Liver (tissue), 9 donors: Measurements from ENCODE around the gene MYO3B. TPM values are rescaled to one million over a fixed set of nuclear protein-coding genes. Genes with fewer than 3 reads are reported as not detected.
A peak's percentile ranks its signal among the peaks of the same experiment; 100 is the strongest.

ENCODE experiments used
- DNase-seq: peaks from one replicate; pipeline ENCODE4 v3.0.0-alpha.2; 2017; ENCODE audit warnings: low spot score
- H3K27ac ChIP-seq, 2 donors: one replicate each; pipeline ENCODE4 v1.7.0; 2013; ENCODE audit warnings: inconsistent platforms in 2 of 2, low read length in 2 of 2, control low read depth in 1 of 2, low read depth in 1 of 2, mild to moderate bottlenecking in 1 of 2
- H3K27me3 ChIP-seq, 4 donors: one replicate each; pipeline versions ENCODE4 v1.6.1 to v1.7.0; 2013; ENCODE audit warnings: low read length in 3 of 4, inconsistent platforms in 1 of 4, mild to moderate bottlenecking in 1 of 4, moderate library complexity in 1 of 4; ENCODE audit not compliant: control insufficient read depth in 4 of 4, insufficient read depth in 4 of 4
- H3K36me3 ChIP-seq, 4 donors: one replicate each; pipeline versions ENCODE4 v1.6.1 to v1.7.0; 2013; ENCODE audit warnings: low read length in 3 of 4, mild to moderate bottlenecking in 3 of 4, low read depth in 1 of 4, moderate library complexity in 1 of 4; ENCODE audit not compliant: control insufficient read depth in 4 of 4, insufficient read depth in 3 of 4
- H3K4me1 ChIP-seq, 4 donors: one replicate each; pipeline versions ENCODE4 v1.6.1 to v1.7.0; 2013; ENCODE audit warnings: low read length in 3 of 4, mild to moderate bottlenecking in 3 of 4, moderate library complexity in 1 of 4; ENCODE audit not compliant: control insufficient read depth in 4 of 4, insufficient read depth in 4 of 4
- H3K4me3 ChIP-seq, 3 donors: one replicate each; pipeline versions ENCODE4 v1.6.1 to v1.7.0; 2013; ENCODE audit warnings: low read length in 3 of 3, control low read depth in 1 of 3, low read depth in 1 of 3, mild to moderate bottlenecking in 1 of 3
- H3K9ac ChIP-seq, 2 donors: one replicate each; pipeline ENCODE4 v1.7.0; 2013; ENCODE audit warnings: low read length in 2 of 2, mild to moderate bottlenecking in 2 of 2, moderate library complexity in 2 of 2, control low read depth in 1 of 2, low read depth in 1 of 2
- H3K9me3 ChIP-seq, 4 donors: one replicate each; pipeline versions ENCODE4 v1.6.1 to v1.7.0; 2013; ENCODE audit warnings: low read length in 3 of 4; ENCODE audit not compliant: control insufficient read depth in 4 of 4
- EGR1 ChIP-seq, 2 donors: IDR thresholded peaks; 2 replicates each; pipeline ENCODE4 v1.6.1; 2016 to 2018; ENCODE audit warnings: antibody characterized with exemption in 2 of 2, low read depth in 2 of 2
- FOXA1 ChIP-seq: IDR thresholded peaks from 2 replicates; pipeline ENCODE4 v1.6.1; 2016; ENCODE audit warnings: antibody characterized with exemption
- FOXA2 ChIP-seq: IDR thresholded peaks from 2 replicates; pipeline ENCODE4 v1.6.1; 2016; ENCODE audit warnings: antibody characterized with exemption
- GABPA ChIP-seq, 2 donors: IDR thresholded peaks in 1 of 2; conservative IDR thresholded peaks in 1 of 2; 2 replicates each; pipeline ENCODE4 v1.6.1; 2016; ENCODE audit warnings: antibody characterized with exemption in 2 of 2, mild to moderate bottlenecking in 1 of 2, moderate library complexity in 1 of 2
- HNF4A ChIP-seq, 2 donors: conservative IDR thresholded peaks; 2 replicates each; pipeline ENCODE4 v1.6.1; 2016; ENCODE audit warnings: antibody characterized with exemption in 2 of 2, mild to moderate bottlenecking in 2 of 2
- HNF4G ChIP-seq: IDR thresholded peaks from 2 replicates; pipeline ENCODE4 v1.6.1; 2016; ENCODE audit warnings: antibody characterized with exemption
- JUND ChIP-seq, 2 donors: IDR thresholded peaks; 2 replicates each; pipeline ENCODE4 v1.6.1; 2016; ENCODE audit warnings: antibody characterized with exemption in 2 of 2
- MAX ChIP-seq: IDR thresholded peaks from 2 replicates; pipeline ENCODE4 v1.6.1; 2016; ENCODE audit warnings: antibody characterized with exemption
- NR2F2 ChIP-seq: IDR thresholded peaks from 2 replicates; pipeline ENCODE4 v1.6.1; 2016; ENCODE audit warnings: antibody characterized with exemption
- RAD21 ChIP-seq, 2 donors: IDR thresholded peaks; 2 replicates each; pipeline ENCODE4 v1.6.1; 2016; ENCODE audit warnings: antibody characterized with exemption in 2 of 2, mild to moderate bottlenecking in 2 of 2
- RXRA ChIP-seq, 2 donors: IDR thresholded peaks; 2 replicates each; pipeline ENCODE4 v1.6.1; 2017 to 2018; ENCODE audit warnings: antibody characterized with exemption in 2 of 2, mild to moderate bottlenecking in 1 of 2
- SP1 ChIP-seq: IDR thresholded peaks from 2 replicates; pipeline ENCODE4 v1.6.1; 2018; ENCODE audit warnings: antibody characterized with exemption, mild to moderate bottlenecking
- TAF1 ChIP-seq: conservative IDR thresholded peaks from 2 replicates; pipeline ENCODE4 v1.6.1; 2016; ENCODE audit warnings: antibody characterized with exemption, mild to moderate bottlenecking
- YY1 ChIP-seq: IDR thresholded peaks from 2 replicates; pipeline ENCODE4 v1.6.1; 2016; ENCODE audit warnings: antibody characterized with exemption, mild to moderate bottlenecking
- ZBTB33 ChIP-seq: IDR thresholded peaks from 2 replicates; pipeline ENCODE4 v1.6.1; 2016; ENCODE audit warnings: antibody characterized with exemption
- WGBS: extraction: QIAGEN DNeasy Blood & Tissue Kit; methylation state at CpG from one replicate; pipeline ENCODE4 v1.1.7; 2013; 5-methylcytosine and 5-hydroxymethylcytosine counted together
- polyA plus RNA-seq, 2 donors: library from polyadenylated mRNA; stranded (reverse) in 1 of 2; unstranded in 1 of 2; fragments of 200-250 nt in 1 of 2; fragments of >200 nt in 1 of 2; fragmentation: Nextera tagmentation in 1 of 2; extraction: Ambion mirVana in 1 of 2; gene quantifications; one replicate each; pipeline versions ENCODE4 v1.2.1 to v1.2.3, GENCODE V29; 2013 to 2015
- total RNA-seq, 2 donors: library from RNA; depleted of rRNA; stranded (reverse); fragments of >200 nt; gene quantifications; one replicate each; pipeline ENCODE4 v1.2.3, GENCODE V29; 2014
- TF ChIP-seq, protein P1 (sequence below): IDR thresholded peaks from 2 replicates; pipeline ENCODE4 v1.6.1; 2016; ENCODE audit warnings: antibody characterized with exemption, mild to moderate bottlenecking
- TF ChIP-seq, protein P2 (sequence below): IDR thresholded peaks from 2 replicates; pipeline ENCODE4 v1.6.1; 2016; ENCODE audit warnings: antibody characterized with exemption
- TF ChIP-seq, protein P3 (sequence below): fragments of 150-350 bp; IDR thresholded peaks from 2 replicates; pipeline ENCODE4 v1.5.1; 2017; ENCODE audit warnings: improper control_type of control experiment, low read depth, low read length; ENCODE audit not compliant: missing input control
- donor health status: healthy.
- donor health status: healthy.
- donor health status: healthy.
- donor health status: healthy.
- donor health status: healthy.

MYO3B gene
- total and polyA plus RNA-seq, 4 donors, result under 0.01 to 0.05 TPM; not detected in 2

DNA sequence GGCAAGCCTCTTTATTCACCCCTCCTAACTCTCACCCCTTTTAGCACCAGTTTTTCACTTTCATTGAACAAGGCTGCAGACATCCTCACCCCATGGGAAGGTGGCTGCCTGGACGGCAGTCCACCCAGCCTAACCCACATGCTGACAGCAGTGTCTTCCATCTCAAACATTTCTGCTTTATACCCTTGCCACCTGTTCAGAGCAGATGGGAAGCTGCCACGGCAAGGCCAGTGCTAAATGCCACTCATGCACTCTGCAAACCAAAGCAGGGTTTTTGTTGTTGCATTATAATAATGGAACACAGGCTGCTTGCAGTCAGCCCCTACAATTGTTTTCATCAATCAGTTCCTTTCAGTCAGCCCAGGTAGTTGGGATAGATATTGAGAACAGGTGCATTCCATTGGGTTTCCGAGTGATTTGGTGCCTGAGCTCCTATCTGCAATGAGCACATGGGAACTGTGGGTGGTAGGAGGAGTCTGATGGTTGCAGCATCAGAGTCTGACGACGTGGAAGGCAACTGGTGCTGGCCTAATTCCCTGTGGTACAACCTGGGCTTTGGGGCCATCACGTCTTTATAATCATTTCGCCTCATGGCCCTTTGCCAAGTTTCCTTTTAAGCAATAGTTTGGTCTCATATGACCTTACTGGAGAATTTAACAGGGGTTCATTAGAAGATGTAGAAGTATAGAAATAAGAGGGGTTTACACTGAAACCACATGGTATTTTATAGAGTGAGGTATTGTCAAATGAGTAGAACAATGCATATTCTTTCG is 284.7 kb downstream of the MYO3B start (continued):
- TF ChIP-seq, protein P1, sequence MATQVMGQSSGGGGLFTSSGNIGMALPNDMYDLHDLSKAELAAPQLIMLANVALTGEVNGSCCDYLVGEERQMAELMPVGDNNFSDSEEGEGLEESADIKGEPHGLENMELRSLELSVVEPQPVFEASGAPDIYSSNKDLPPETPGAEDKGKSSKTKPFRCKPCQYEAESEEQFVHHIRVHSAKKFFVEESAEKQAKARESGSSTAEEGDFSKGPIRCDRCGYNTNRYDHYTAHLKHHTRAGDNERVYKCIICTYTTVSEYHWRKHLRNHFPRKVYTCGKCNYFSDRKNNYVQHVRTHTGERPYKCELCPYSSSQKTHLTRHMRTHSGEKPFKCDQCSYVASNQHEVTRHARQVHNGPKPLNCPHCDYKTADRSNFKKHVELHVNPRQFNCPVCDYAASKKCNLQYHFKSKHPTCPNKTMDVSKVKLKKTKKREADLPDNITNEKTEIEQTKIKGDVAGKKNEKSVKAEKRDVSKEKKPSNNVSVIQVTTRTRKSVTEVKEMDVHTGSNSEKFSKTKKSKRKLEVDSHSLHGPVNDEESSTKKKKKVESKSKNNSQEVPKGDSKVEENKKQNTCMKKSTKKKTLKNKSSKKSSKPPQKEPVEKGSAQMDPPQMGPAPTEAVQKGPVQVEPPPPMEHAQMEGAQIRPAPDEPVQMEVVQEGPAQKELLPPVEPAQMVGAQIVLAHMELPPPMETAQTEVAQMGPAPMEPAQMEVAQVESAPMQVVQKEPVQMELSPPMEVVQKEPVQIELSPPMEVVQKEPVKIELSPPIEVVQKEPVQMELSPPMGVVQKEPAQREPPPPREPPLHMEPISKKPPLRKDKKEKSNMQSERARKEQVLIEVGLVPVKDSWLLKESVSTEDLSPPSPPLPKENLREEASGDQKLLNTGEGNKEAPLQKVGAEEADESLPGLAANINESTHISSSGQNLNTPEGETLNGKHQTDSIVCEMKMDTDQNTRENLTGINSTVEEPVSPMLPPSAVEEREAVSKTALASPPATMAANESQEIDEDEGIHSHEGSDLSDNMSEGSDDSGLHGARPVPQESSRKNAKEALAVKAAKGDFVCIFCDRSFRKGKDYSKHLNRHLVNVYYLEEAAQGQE, result no peak
- TF ChIP-seq JUND (IDR thresholded peaks at IDR 0.05) (no peak), GABPA (IDR thresholded peaks at IDR 0.05 in 1 of 2, conservative IDR thresholded peaks at IDR 0.05 in 1 of 2) (peak in 1 of 2 donors; percentile 44), SP1 (peak; percentile 66), FOXA2 (no peak), RXRA (IDR thresholded peaks at IDR 0.05) (peak; percentile 77 to 80), NR2F2 (no peak), TAF1 (no peak)
- TF ChIP-seq, protein P2, sequence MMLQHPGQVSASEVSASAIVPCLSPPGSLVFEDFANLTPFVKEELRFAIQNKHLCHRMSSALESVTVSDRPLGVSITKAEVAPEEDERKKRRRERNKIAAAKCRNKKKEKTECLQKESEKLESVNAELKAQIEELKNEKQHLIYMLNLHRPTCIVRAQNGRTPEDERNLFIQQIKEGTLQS, result peak; percentile 93

DNA sequence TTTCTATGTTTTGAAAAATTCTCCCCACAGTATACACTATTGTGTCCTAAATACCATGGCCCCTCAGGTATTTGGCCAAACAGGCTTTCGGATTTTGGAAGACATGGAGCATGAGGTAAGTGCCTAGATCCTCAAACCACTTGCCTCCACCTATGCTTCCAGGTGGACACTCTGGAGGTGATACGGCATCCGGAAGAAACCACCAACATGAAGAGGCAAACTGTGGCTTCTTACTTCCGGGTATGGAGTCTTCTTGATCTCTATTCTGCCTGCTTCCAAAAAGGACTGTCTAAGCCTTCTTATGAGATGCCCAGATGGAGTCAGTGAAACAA is 285.2 kb downstream of the MYO3B start:
- WGBS, result 97% methylated on average over 4 of the region's 4 CpGs
- Histone ChIP-seq H3K27me3 (no peaks in the 10 kb centered on the region), H3K27ac (no peak overlapping the region), H3K36me3 (no peaks in the 10 kb centered on the region), H3K4me1 (peaks cover 4 to 20% (median 9%) of the 10 kb centered on the region in 4 donors), H3K9me3 (no peaks in the 10 kb centered on the region), H3K9ac (peak overlapping the region in 1 of 2 donors; percentile 3), H3K4me3 (no peak overlapping the region)
- no peak for DNase-seq
- no peak for TF ChIP-seq MAX
- no peak for TF ChIP-seq HNF4A (conservative IDR thresholded peaks at IDR 0.05)
- no peak for TF ChIP-seq TAF1
- no peak for TF ChIP-seq RXRA (IDR thresholded peaks at IDR 0.05)
- TF ChIP-seq YY1, result no peak
- no peak for TF ChIP-seq EGR1 (IDR thresholded peaks at IDR 0.05; ENCODE audit: low read depth in 2 of 2)
- no peak for TF ChIP-seq NR2F2
- no peak for TF ChIP-seq GABPA (IDR thresholded peaks at IDR 0.05 in 1 of 2, conservative IDR thresholded peaks at IDR 0.05 in 1 of 2)
- TF ChIP-seq, protein P3, sequence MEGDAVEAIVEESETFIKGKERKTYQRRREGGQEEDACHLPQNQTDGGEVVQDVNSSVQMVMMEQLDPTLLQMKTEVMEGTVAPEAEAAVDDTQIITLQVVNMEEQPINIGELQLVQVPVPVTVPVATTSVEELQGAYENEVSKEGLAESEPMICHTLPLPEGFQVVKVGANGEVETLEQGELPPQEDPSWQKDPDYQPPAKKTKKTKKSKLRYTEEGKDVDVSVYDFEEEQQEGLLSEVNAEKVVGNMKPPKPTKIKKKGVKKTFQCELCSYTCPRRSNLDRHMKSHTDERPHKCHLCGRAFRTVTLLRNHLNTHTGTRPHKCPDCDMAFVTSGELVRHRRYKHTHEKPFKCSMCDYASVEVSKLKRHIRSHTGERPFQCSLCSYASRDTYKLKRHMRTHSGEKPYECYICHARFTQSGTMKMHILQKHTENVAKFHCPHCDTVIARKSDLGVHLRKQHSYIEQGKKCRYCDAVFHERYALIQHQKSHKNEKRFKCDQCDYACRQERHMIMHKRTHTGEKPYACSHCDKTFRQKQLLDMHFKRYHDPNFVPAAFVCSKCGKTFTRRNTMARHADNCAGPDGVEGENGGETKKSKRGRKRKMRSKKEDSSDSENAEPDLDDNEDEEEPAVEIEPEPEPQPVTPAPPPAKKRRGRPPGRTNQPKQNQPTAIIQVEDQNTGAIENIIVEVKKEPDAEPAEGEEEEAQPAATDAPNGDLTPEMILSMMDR, result no peak
- no peak for TF ChIP-seq FOXA1
- no peak for TF ChIP-seq RAD21 (IDR thresholded peaks at IDR 0.05)
- no peak for TF ChIP-seq HNF4G
- TF ChIP-seq FOXA2, result no peak
- TF ChIP-seq, protein P1, result no peak
- no peak for TF ChIP-seq ZBTB33
- no peak for TF ChIP-seq SP1
- TF ChIP-seq, protein P2, result no peak
- TF ChIP-seq JUND (IDR thresholded peaks at IDR 0.05), result no peak
